ENCODE data around the gene TIMMDC1. TPM values are rescaled to one million over a fixed set of nuclear protein-coding genes. Genes with fewer than 3 reads are reported as not detected.

Gene TIMMDC1
- total and polyA plus RNA-seq, 9 of the 15 experiments (the other 6 are each of a cell fraction or from before 2014, with no cell fraction given) = 62.1 to 226 (median 86.6) TPM

GRCh38 chr3:119453822-119454221 lies 44.5 kb upstream of the TIMMDC1 start (continued):
- TF ChIP-seq NUFIP1 (IDR thresholded peaks at IDR 0.05; ENCODE audit: partially characterized antibody) = no peak
- TF ChIP-seq KDM4B (IDR thresholded peaks at IDR 0.05; ENCODE audit: borderline replicate concordance in 2 of 2, low read depth in 1 of 2) = no peak
- no peak for TF ChIP-seq POLR2AphosphoS5 (IDR thresholded peaks at IDR 0.05; ENCODE audit: control insufficient read depth, insufficient read depth, low read depth, low read length)
- no peak for TF ChIP-seq FOXP1 (CRISPR knock-in tag; IDR thresholded peaks at IDR 0.05)
- TF ChIP-seq NFRKB (IDR thresholded peaks at IDR 0.05; ENCODE audit: low read depth) = no peak
- TF ChIP-seq SMARCA4 (IDR thresholded peaks at IDR 0.05) = no peak
- no peak for TF ChIP-seq MYNN (IDR thresholded peaks at IDR 0.05)
- no peak for TF ChIP-seq MYNN (CRISPR knock-in tag; IDR thresholded peaks at IDR 0.05)
- no peak for TF ChIP-seq SRF (CRISPR knock-in tag; IDR thresholded peaks at IDR 0.05)
- TF ChIP-seq SAP30 (IDR thresholded peaks at IDR 0.05; ENCODE audit: borderline replicate concordance, insufficient read depth, low read depth, low read length, poor library complexity, severe bottlenecking) = no peak
- TF ChIP-seq RBM22 (IDR thresholded peaks at IDR 0.05; ENCODE audit: low read depth, low read length, poor library complexity, severe bottlenecking) = no peak
- TF ChIP-seq, protein P1, sequence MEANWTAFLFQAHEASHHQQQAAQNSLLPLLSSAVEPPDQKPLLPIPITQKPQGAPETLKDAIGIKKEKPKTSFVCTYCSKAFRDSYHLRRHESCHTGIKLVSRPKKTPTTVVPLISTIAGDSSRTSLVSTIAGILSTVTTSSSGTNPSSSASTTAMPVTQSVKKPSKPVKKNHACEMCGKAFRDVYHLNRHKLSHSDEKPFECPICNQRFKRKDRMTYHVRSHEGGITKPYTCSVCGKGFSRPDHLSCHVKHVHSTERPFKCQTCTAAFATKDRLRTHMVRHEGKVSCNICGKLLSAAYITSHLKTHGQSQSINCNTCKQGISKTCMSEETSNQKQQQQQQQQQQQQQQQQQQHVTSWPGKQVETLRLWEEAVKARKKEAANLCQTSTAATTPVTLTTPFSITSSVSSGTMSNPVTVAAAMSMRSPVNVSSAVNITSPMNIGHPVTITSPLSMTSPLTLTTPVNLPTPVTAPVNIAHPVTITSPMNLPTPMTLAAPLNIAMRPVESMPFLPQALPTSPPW (CRISPR knock-in tag; IDR thresholded peaks at IDR 0.05) = no peak
- TF ChIP-seq XRCC4 (IDR thresholded peaks at IDR 0.05; ENCODE audit: extremely low read depth, insufficient read depth, insufficient read length) = no peak
- TF ChIP-seq USF1 (CRISPR knock-in tag; IDR thresholded peaks at IDR 0.05) = no peak
